ENCODE data around the gene KLHL14. TPM values are rescaled to one million over a fixed set of nuclear protein-coding genes. Genes with fewer than 3 reads are reported as not detected.
A peak's percentile ranks its signal among the peaks of the same experiment; 100 is the strongest.
"Not testable (repeated sequence)": the region's sequence is repeated elsewhere in the genome, so short reads cannot be mapped to it uniquely, and the experiment has no call there.

Gene KLHL14
- polyA plus RNA-seq, 1 donor = 0.08 TPM

DNA sequence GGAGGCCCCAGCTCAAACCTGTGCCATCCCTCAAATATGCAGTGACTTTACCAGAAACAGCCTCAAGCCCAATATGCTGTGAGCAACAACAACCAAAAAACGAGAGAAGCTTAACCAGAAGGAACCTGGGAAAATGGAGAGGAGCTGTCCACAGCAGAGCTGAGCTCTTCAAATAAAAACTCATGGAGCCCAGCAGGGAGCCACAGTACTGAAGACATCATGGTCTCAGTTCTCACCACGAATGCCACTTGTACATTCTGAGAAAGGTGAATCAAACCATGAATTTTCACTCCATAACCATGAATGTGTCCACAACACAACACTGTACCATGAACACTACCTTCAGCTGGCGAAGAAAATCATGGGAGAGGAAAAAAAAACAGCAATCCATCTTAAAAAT lies 50.5 kb downstream of the KLHL14 start:
- no peak for DNase-seq (ENCODE audit: low read depth)

DNA sequence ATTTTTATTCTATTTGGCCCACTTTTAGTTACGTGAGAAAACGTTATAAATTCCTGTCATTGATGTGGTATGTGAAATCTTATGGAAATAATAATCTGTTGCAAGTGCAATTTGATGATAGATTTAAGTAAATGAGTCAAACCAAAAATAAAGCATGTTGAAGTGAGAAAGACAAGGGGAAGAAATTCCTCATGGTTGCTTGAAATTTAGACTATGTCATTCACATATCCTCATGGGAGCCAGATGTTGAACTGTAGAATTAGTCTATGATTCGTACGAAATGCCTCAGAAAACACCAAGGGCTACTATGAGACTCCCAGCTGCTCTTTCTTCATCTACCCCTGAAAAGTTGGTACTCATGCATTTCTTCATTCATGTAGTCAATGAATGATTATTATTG lies 55.7 kb downstream of the KLHL14 start:
- no peak for DNase-seq (ENCODE audit: low read depth)

DNA sequence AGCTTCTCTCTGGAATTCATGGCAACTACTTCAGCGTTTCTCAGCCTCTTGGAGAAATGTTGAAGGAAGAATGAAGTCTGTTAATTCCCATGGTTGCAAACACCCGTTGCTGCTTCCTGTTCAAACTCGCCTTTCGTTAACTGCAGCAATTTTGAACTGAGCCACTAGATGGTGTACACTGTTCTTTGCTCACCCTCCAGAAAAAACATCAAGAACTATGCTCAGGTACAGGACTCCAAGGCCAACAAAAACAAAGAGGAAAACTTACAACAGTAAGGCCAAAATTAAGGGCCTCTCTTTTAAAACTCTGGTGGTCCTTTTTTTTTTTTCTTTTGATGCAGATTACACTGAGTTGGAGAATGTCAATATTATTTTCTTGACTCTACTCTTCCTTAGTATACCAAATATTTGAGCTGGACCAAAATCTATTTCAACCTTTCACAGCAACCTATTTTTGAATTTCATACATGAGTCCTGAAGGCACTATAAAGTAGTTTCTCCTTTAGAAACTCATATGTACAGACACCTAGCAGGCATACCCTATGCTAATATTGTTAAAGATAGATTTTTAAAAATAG lies 58.2 kb downstream of the KLHL14 start:
- DNase-seq (ENCODE audit: low read depth) = peak; percentile 50

DNA sequence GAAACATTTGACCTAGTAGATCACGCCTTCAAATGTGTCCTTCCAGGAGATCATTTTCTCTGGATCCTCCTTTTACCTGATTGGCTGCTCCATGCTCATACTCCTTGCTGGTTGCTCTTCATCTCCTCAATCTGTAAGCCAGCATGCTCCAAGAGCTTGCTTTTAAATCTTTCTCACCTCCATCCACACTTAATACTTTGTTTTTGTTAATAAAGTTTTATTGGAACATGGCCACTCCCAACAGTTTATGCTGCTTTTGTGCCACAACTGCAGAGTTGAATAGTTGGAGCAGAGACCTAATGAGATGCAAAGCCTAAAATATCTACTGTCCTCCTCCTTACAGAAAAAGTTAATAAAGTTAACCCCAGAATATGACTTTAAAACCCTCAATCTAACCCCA lies 60.0 kb downstream of the KLHL14 start:
- no peak for DNase-seq (ENCODE audit: low read depth)

GRCh38 chr18:32711862-32712261 lies 61.0 kb downstream of the KLHL14 start:
- DNase-seq (ENCODE audit: low read depth) = no peak

DNA sequence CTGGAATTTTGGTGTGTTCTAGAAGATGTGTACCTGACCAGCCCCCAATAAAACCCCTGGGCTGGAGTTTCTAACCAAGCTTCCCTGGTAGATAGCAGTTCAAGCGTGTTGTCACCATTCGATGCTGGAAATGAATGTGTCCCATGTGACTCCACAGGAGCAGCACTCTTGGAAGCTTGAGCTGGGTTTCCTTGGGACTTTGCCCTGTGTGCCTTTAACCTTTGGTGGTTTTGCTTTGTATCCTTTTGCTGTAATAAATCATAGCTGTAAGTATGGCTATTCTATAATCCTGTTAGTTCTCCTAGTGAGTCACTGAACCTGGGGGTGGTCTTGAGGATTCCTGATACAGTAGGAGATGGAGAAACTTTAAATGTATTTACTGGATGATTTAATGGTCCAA lies 65.2 kb downstream of the KLHL14 start:
- no peak for DNase-seq (ENCODE audit: low read depth)

DNA sequence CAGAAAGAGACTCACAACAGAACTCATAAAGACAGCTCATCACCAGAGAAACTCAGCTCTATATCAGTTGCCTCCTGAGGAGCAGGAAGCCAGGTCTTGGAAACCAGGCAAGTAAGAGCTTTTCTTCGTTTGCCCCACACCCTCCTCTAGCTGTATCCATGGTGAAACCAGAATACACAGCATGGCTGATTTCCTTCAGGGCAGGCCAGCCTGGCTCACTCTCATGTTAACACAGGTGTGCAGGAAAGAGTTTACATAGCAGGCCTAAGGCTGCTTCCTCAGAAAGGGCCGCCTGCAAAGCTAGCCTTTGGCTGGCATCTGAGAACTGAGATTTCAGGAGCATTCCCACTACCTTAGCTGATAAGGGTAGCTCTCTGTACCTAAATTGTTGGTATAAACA lies 65.7 kb downstream of the KLHL14 start:
- no peak for DNase-seq (ENCODE audit: low read depth)

GRCh38 chr18:32701313-32701712 lies 71.5 kb downstream of the KLHL14 start:
- no peak for DNase-seq (ENCODE audit: low read depth)

- DNase-seq (ENCODE audit: low read depth) = no peak
These were observed 74.7 kb downstream of the KLHL14 start for GRCh38 chr18:32698153-32698552.

GRCh38 chr18:32696376-32696775 lies 76.4 kb downstream of the KLHL14 start:
- no peak for DNase-seq (ENCODE audit: low read depth)

DNA sequence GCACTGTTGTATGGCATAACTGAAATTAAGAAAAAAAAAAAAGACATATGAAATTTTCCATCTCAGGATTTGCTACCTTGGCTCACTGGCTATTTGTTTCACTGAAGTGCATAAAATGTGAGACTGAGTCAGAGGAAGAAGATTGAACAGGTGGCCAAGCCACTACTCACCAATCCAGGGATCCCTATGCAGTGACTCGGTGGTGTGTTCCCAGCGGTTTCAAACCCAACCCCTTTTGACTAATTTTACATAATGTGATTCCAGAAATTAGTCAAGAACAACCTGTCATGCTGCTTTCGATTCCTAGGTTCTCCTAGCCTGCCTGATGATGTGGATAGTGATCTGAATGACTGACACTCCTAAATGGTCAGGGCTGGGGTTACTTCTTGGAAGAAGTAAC lies 77.3 kb downstream of the KLHL14 start:
- DNase-seq (ENCODE audit: low read depth) = no peak

GRCh38 chr18:32688821-32689220 lies 84.0 kb downstream of the KLHL14 start:
- DNase-seq (ENCODE audit: low read depth) = no peak

- DNase-seq (ENCODE audit: low read depth) = no peak
These were observed 87.9 kb downstream of the KLHL14 start for GRCh38 chr18:32684940-32685339.

- no peak for DNase-seq (ENCODE audit: low read depth)
These were observed 88.7 kb downstream of the KLHL14 start for GRCh38 chr18:32684096-32684495.

GRCh38 chr18:32683044-32683443 lies 89.8 kb downstream of the KLHL14 start:
- no peak for DNase-seq (ENCODE audit: low read depth)

DNA sequence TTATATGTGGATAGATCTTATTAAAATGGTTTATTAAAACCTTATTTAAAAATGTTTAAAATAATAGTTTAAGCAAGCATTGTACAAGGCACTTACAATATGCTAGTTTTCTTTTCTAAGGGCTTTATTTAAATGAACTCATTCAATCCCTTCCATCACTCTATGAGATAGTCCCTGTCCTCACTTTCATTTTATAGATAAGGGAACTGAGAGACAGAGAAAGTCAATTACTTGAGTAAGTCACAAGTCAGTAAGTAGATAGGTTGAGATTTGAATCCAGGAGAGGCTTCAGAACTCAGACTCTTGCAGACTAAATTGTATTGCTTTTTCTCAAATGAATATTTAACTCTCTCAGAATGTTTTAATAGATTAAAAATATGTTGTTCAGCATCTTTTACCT lies 95.2 kb downstream of the KLHL14 start:
- no peak for DNase-seq (ENCODE audit: low read depth)

- DNase-seq (ENCODE audit: low read depth) = no peak
These were observed 98.3 kb downstream of the KLHL14 start for GRCh38 chr18:32674491-32674890.

GRCh38 chr18:32672398-32672797 lies 100.4 kb downstream of the KLHL14 start:
- DNase-seq (ENCODE audit: low read depth) = no peak

DNA sequence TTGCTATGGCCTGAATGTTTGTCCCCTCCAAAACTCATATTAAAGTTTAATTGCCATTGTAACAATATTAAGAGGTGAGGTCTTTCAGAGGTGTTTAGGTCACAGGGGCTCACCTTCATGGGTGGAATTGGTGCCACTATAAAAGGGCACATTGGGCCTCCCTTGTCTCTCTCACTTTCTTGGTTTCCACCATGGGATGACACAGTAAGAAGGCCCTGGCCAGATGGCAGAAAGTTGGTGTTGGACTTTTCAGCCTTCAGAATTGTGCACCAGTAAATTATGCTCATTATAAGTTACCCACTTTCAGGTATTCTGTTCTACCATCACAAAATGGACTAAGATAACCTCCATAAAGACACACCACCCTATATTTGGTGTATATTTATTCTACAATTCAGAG lies 102.1 kb downstream of the KLHL14 start:
- DNase-seq (ENCODE audit: low read depth) = no peak

- no peak for DNase-seq (ENCODE audit: low read depth)
These were observed 103.2 kb downstream of the KLHL14 start for GRCh38 chr18:32669549-32670165.

GRCh38 chr18:32668956-32669355 lies 103.9 kb downstream of the KLHL14 start:
- no peak for DNase-seq (ENCODE audit: low read depth)

DNA sequence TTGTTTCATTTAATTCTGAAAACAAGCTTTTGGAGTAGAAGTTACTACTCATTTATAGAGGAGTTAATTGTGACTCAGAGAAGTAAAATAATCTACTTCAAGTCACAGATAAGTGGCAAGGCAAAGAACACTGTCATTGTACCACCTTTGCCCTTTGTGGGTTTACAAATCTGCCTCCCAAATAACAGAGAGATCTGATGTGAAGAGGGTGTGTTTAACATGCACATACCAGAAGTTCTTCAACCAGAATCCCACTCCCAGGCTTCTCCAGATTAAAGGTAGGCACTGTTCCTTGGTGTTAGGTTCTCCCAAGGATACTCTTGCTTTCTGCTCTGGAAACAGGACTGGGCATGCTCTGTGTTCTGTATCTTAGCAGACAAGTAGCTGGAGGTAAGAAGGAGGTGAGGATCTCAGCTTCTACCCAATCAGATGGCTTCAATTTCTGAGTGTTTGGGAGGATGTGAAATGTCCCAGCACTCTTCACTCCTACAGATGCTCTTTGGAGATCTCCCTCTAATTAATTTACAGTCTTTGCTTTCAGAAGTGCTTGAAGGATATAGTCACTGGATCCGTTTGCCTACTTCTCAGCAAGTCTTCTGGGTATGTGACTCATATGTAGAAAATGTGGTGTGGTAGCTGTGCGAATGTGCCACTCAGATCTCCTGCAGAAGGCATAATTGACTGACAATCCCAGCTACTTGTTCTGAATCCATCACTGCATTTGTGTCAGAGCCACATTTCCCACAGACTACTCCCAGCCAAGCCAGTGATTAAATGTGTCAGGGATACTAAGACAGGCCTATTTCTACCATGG lies 111.1 kb downstream of the KLHL14 start:
- DNase-seq (ENCODE audit: low read depth) = no peak

DNA sequence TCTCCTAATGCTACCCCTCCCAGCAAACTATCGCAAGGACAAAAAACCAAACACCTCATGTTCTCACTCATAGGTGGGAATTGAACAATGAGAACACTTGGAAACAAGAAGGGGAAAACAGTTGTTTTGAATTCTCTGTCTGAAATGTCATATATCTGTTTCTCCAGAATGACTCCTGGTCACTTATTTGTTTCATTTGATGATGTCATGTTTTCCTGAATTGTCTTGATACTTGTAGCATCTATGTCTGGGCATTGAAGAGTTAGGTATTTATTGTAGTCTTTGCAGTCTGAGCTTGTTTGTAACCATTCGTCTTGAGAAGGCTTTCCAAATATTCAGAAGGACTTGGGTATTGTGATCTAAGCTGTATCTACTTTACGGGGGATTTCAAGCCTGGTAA lies 118.3 kb downstream of the KLHL14 start:
- not testable (repeated sequence) for DNase-seq (ENCODE audit: low read depth)

All from forelimb muscle (tissue), 1 donor.